Activated B cell treated with CpG ODN at 0.5 μM for 24 hours (primary cell): ENCODE results near the gene UACA. TPM values are rescaled to one million over a fixed set of nuclear protein-coding genes. Genes with fewer than 3 reads are reported as not detected.
"Not testable (repeated sequence)": the region's sequence is repeated elsewhere in the genome, so short reads cannot be mapped to it uniquely, and the experiment has no call there.

Source experiments
- ATAC-seq: fragments of 200-7000 bp; cut with Tn5 transposase; one replicate; pipeline ENCODE4 v1.10.0; 2021; ENCODE audit warnings: low read depth, mild to moderate bottlenecking, moderate library complexity
- CTCF ChIA-PET: fragments of 350-600 bp; sonication (Branson Sonifier 250); formaldehyde crosslinking; loops from one replicate; lab custom pipeline; 2021; ENCODE audit warnings: antibody characterized with exemption; lab: Charles Lee
- POLR2A ChIA-PET: fragments of 350-600 bp; sonication (Branson Sonifier 250); formaldehyde crosslinking; loops from one replicate; lab custom pipeline; 2021; ENCODE audit warnings: antibody characterized with exemption; lab: Charles Lee
- DNase-seq: peaks from one replicate; pipeline ENCODE4 v3.0.0; 2022
- H3K27ac Mint-ChIP-seq: one replicate; pipeline ENCODE4 v1.8.0; 2020; ENCODE audit warnings: mixed read lengths
- H3K27me3 Mint-ChIP-seq: one replicate; pipeline ENCODE4 v1.8.0; 2021; ENCODE audit warnings: mixed read lengths
- H3K36me3 Mint-ChIP-seq: one replicate; pipeline ENCODE4 v1.8.0; 2021; ENCODE audit warnings: low read depth, mixed read lengths
- H3K4me1 Mint-ChIP-seq: one replicate; pipeline ENCODE4 v1.8.0; 2021; ENCODE audit warnings: mixed read lengths
- H3K4me3 Mint-ChIP-seq: one replicate; pipeline ENCODE4 v1.8.0; 2020; ENCODE audit warnings: mild to moderate bottlenecking, mixed read lengths
- H3K9me3 Mint-ChIP-seq: one replicate; pipeline ENCODE4 v1.8.0; 2020; ENCODE audit warnings: mixed read lengths
- CTCF ChIP-seq: fragments of 200-600 bp; IDR thresholded peaks from one replicate; pipeline ENCODE4 v1.8.0; 2022; ENCODE audit warnings: antibody characterized with exemption, mild to moderate bottlenecking
- intact Hi-C: fragments of 100-400 bp; cut with micrococcal nuclease; formaldehyde crosslinking; loops from one replicate; pipeline ENCODE4 v1.15.1; 2024
- total RNA-seq: library from RNA; stranded (reverse); gene quantifications from 2 replicates; pipeline ENCODE4 v1.2.3, GENCODE V29; 2022

The UACA gene
- total RNA-seq, 1 donor from 2014 or later = 1.00 TPM

DNA sequence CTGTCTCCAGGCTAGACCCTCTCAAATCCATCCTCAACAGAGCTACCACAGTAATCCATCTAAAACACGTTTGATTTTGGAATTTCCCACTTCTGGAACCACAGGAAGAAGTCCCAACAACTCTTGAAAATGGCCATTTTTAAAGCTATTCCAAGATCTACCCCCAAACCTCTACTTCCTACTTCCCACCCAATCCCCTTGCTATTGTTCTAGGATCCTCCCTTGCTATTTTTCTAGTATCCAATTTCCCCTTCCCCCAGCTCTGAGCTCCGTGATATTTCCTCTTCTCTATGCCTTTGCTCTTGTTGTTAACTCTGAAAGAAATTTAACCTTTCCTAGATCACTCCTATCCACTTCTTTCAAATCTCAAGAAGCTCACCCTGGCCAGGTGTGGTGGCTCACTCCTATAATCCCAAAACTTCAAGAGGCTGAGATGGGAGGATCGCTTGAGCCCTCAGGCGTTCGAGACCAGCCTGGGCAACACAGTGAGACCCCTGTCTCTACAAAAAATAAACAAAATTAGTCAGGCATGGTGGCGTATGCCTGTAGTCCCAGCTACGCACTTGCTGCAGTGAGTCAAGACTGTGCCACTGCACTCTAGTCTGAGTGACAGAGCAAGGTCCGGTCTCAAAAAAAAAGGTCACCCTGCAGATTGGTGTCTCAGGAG lies 13.0 kb downstream of the UACA start:
- Mint-ChIP-seq H3K4me1 (peaks cover 12% of the 10 kb centered on the region), H3K27me3 (peaks cover 5% of the 10 kb centered on the region), H3K27ac (no peak overlapping the region), H3K9me3 (no peaks in the 10 kb centered on the region), H3K4me3 (no peak overlapping the region), H3K36me3 (no peaks in the 10 kb centered on the region)
- CTCF ChIA-PET = interaction anchor here (0.6 to 1.2 kb wide), 2 partner anchors 28 to 1002 kb away, joined by 3 to 5 read pairs; no protein-coding TSS in a partner anchor
- intact Hi-C loops = no loop called here
- POLR2A ChIA-PET = interaction anchor here (0.7 kb wide), 2 partner anchors 238 to 1527 kb away, joined by 4 to 9 read pairs; no protein-coding TSS in a partner anchor
- ATAC-seq (no peak), DNase-seq (no peak)
- TF ChIP-seq CTCF = no peak

DNA sequence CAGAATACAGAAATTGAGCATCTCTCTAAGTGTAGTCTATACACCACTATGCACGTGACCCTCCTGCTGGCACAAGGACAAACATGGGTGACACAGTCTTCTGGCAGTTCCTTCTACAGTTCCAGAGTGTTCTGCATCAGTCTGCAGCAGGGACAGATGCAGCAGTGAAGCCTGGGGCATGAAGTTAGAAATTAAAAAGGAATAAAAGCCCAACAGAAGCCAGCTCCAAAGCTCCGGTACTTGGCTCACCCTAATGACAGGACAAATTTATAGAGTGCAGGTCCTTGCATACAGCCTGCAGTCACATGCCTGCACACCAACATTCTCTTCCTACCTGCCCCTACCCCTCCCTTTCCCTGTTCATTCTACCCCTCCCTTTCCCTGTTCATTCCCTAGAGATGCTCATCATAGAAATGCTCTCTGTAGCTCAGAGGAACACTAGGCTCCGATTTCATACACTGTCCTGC lies 15.0 kb downstream of the UACA start:
- Mint-ChIP-seq H3K36me3 (no peaks in the 10 kb centered on the region), H3K9me3 (no peaks in the 10 kb centered on the region), H3K27me3 (peaks cover 5% of the 10 kb centered on the region), H3K4me3 (no peak overlapping the region), H3K27ac (no peak overlapping the region), H3K4me1 (peaks cover 12% of the 10 kb centered on the region)
- no peak for ATAC-seq
- ChIA-PET CTCF (no interaction called here), POLR2A (no interaction called here)
- intact Hi-C loops = no loop called here
- TF ChIP-seq CTCF = no peak
- DNase-seq = no peak

DNA sequence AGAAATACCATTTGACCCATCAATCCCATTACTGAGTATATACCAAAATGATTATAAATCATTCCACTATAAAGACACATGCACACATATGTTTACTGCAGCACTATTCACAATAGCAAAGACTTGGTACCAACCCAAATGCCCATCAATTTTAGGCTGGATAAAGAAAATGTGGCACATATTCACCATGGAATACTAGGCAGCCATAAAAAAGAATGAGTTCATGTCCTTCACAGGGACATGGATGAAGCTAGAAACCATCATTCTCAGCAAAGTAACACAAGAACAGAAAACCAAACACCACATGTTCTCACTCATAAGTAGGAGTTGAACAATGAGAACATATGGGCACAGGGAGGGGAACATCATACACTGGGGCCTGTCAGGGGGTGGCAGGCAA lies 16.8 kb downstream of the UACA start:
- ATAC-seq, H3K9me3 Mint-ChIP-seq, CTCF ChIA-PET, H3K27ac Mint-ChIP-seq, H3K4me3 Mint-ChIP-seq, intact Hi-C loops, DNase-seq, H3K27me3 Mint-ChIP-seq, POLR2A ChIA-PET, H3K36me3 Mint-ChIP-seq, H3K4me1 Mint-ChIP-seq: not testable (repeated sequence)

- no peak for TF ChIP-seq CTCF
- intact Hi-C loops = no loop called here
- H3K27me3 Mint-ChIP-seq = no peaks in the 10 kb centered on the region
- ChIA-PET CTCF (no interaction called here), POLR2A (no interaction called here)
- DNase-seq (no peak), ATAC-seq (no peak)
- H3K9me3 Mint-ChIP-seq = no peaks in the 10 kb centered on the region
- H3K4me1 Mint-ChIP-seq = peaks cover 11% of the 10 kb centered on the region
- no peak overlapping the region for H3K4me3 Mint-ChIP-seq
- no peak overlapping the region for H3K27ac Mint-ChIP-seq
- H3K36me3 Mint-ChIP-seq = no peaks in the 10 kb centered on the region
Observed at GRCh38 chr15:70742928-70743327, 20.4 kb downstream of the UACA start.

DNA sequence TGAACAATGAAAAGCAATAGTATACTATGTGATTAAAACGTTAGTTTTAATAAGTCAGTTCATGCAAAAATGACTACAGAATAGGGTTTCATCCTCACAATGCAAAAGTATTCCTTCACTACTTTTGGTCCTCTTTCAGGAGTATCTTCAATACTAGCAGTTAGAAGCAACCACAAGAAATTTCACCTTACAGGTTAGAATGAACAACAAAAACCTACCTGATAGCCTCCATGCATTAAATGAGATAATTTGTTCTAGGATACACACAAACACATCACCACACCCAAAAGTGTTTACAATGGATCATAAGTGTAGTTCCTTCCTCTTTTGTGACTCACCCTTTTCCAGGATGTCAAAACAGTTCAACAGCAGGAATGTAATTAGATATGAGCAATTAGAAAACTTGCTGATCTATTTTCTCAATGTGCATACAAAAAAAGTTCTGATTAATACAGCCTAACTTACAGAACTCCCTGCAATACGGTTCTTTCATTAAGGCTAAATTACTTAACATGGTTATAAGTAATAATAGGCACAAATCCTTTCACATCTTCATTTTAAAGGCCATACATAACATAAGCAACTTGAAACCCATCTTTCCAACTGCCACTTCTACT lies 21.6 kb downstream of the UACA start:
- DNase-seq (no peak), ATAC-seq (no peak)
- Mint-ChIP-seq H3K27me3 (no peaks in the 10 kb centered on the region), H3K4me1 (peaks cover 11% of the 10 kb centered on the region), H3K4me3 (no peak overlapping the region), H3K27ac (no peak overlapping the region), H3K36me3 (no peaks in the 10 kb centered on the region), H3K9me3 (no peaks in the 10 kb centered on the region)
- intact Hi-C loops = no loop called here
- TF ChIP-seq CTCF = no peak
- ChIA-PET POLR2A (no interaction called here), CTCF (no interaction called here)
